Stimulated activated CD4-positive, alpha-beta T cell treated with anti-CD3 and anti-CD28 coated beads, Interleukin-12 subunit alpha, Interleukin-12 subunit beta, amount 100 ng/mL, for 48 hours (primary cell): ENCODE data around the gene SEMA4C.

Experiments used
- DNase-seq, 3 donors: peaks; one replicate each; pipeline ENCODE4 v3.0.0-alpha.2; 2020; ENCODE audit warnings: low read depth in 2 of 3, low spot score in 1 of 3

SEMA4C gene

GRCh38 chr2:96824079-96824870 lies 45.6 kb downstream of the SEMA4C start:
- no peak for DNase-seq

- no peak for DNase-seq
These were observed 46.7 kb downstream of the SEMA4C start for GRCh38 chr2:96823198-96823597.

GRCh38 chr2:96822786-96823185 lies 47.1 kb downstream of the SEMA4C start:
- DNase-seq: no peak

GRCh38 chr2:96821113-96821675 lies 48.7 kb downstream of the SEMA4C start:
- DNase-seq: no peak

GRCh38 chr2:96819876-96820511 lies 49.9 kb downstream of the SEMA4C start:
- DNase-seq: no peak

- DNase-seq: no peak
These were observed 50.6 kb downstream of the SEMA4C start for GRCh38 chr2:96819128-96819875.

GRCh38 chr2:96817882-96818281 lies 52.0 kb downstream of the SEMA4C start:
- DNase-seq: no peak

- no peak for DNase-seq
These were observed 52.8 kb downstream of the SEMA4C start for GRCh38 chr2:96816836-96817702.

- DNase-seq: peak; percentile 89 to 96 (median 94)
These were observed 53.6 kb downstream of the SEMA4C start, which contains the start of gene CNNM3 for GRCh38 chr2:96816127-96816835. Gene CNNM3 (plus strand): TSS chr2:96816268. CDS start chr2:96816278, 10 bp downstream.

- peak in 1 of 3 donors; percentile 16 for DNase-seq
These were observed 54.4 kb downstream of the SEMA4C start for GRCh38 chr2:96815326-96816126.

GRCh38 chr2:96813656-96814055 lies 56.2 kb downstream of the SEMA4C start:
- DNase-seq: no peak

- DNase-seq: no peak
These were observed 58.0 kb downstream of the SEMA4C start for GRCh38 chr2:96811917-96812316.

GRCh38 chr2:96810783-96811192 lies 59.1 kb downstream of the SEMA4C start:
- no peak for DNase-seq

GRCh38 chr2:96809951-96810782 lies 59.7 kb downstream of the SEMA4C start:
- DNase-seq: no peak
